Hepatocyte (in vitro differentiated cells): Measurements from ENCODE around the gene LRRC51. TPM values are rescaled to one million over a fixed set of nuclear protein-coding genes. Genes with fewer than 3 reads are reported as not detected.
A peak's percentile ranks its signal among the peaks of the same experiment; 100 is the strongest.

Experiments used
- DNase-seq: peaks from one replicate; pipeline ENCODE4 v3.0.0-alpha.2; 2016; ENCODE audit warnings: low spot score
- H2AFZ ChIP-seq: fragments of 200-600 bp; sonication (generic); 2 replicates; pipeline ENCODE4 v1.6.0; 2016; ENCODE audit warnings: antibody characterized with exemption, mild to moderate bottlenecking
- H3K27ac ChIP-seq: fragments of 200-600 bp; sonication (generic); 2 replicates; pipeline ENCODE4 v1.5.1; 2016; ENCODE audit warnings: mild to moderate bottlenecking
- H3K27me3 ChIP-seq: fragments of 200-600 bp; sonication (generic); 2 replicates; pipeline ENCODE4 v1.6.1; 2016
- H3K36me3 ChIP-seq: fragments of 200-600 bp; sonication (generic); replicated peaks from 2 replicates; pipeline ENCODE4 v1.5.1; 2016; ENCODE audit warnings: low read depth; ENCODE audit not compliant: insufficient read depth
- H3K4me1 ChIP-seq: fragments of 200-600 bp; sonication (generic); 2 replicates; pipeline ENCODE4 v1.5.1; 2016; ENCODE audit warnings: mild to moderate bottlenecking, moderate library complexity; ENCODE audit not compliant: insufficient read depth
- H3K4me2 ChIP-seq: fragments of 200-600 bp; sonication (generic); 2 replicates; pipeline ENCODE4 v1.6.0; 2016
- H3K4me3 ChIP-seq: fragments of 200-600 bp; sonication (generic); 2 replicates; pipeline ENCODE4 v1.5.1; 2016; ENCODE audit warnings: mild to moderate bottlenecking
- H3K79me2 ChIP-seq: fragments of 200-600 bp; sonication (generic); 2 replicates; pipeline ENCODE4 v1.6.0; 2017; ENCODE audit warnings: mild to moderate bottlenecking
- H3K9me2 ChIP-seq: fragments of 200-600 bp; sonication (generic); replicated peaks from 2 replicates; pipeline ENCODE4 v1.6.0; 2017; ENCODE audit warnings: mild to moderate bottlenecking; ENCODE audit not compliant: insufficient read depth
- H3K9me3 ChIP-seq: fragments of 200-600 bp; sonication (generic); 2 replicates; pipeline ENCODE4 v1.5.1; 2016; ENCODE audit warnings: low read depth, mild to moderate bottlenecking
- H4K20me1 ChIP-seq: fragments of 200-600 bp; sonication (generic); 2 replicates; pipeline ENCODE4 v1.6.0; 2016; ENCODE audit warnings: mild to moderate bottlenecking; ENCODE audit not compliant: insufficient read depth, poor library complexity, severe bottlenecking
- CTCF ChIP-seq: fragments of 200-600 bp; sonication (generic); IDR thresholded peaks from 2 replicates; pipeline ENCODE4 v1.5.1; 2016; ENCODE audit warnings: antibody characterized with exemption, mild to moderate bottlenecking; ENCODE audit not compliant: poor library complexity
- EZH2 ChIP-seq: fragments of 200-600 bp; sonication (generic); IDR thresholded peaks from 2 replicates; pipeline ENCODE4 v1.6.1; 2016; ENCODE audit warnings: antibody characterized with exemption, mild to moderate bottlenecking, borderline replicate concordance
- EZH2phosphoT487 ChIP-seq: fragments of 200-600 bp; sonication (generic); IDR thresholded peaks from one replicate; pipeline ENCODE4 v1.6.1; 2018; ENCODE audit warnings: antibody characterized with exemption, mild to moderate bottlenecking, low read depth, moderate library complexity; ENCODE audit not compliant: unreplicated experiment, severe bottlenecking
- WGBS: methylation state at CpG from one replicate; pipeline ENCODE4 v1.1.6; 2016; ENCODE audit warnings: low lambda C conversion rate; ENCODE audit errors: missing lambda C conversion rate; 5-methylcytosine and 5-hydroxymethylcytosine counted together
- polyA plus RNA-seq: library from polyadenylated mRNA; unstranded; fragments of >200 nt; fragmentation: Nextera tagmentation; extraction: Ambion mirVana; gene quantifications from 2 replicates; pipeline ENCODE4 v1.2.1, GENCODE V29; 2016
- total RNA-seq: library from RNA; depleted of rRNA; stranded (reverse); fragments of >200 nt; gene quantifications from 2 replicates; pipeline ENCODE4 v1.2.3, GENCODE V29; 2014

LRRC51 gene
- total and polyA plus RNA-seq, 2 experiments from 2014 or later = 2.1 to 3.7 TPM

- Histone ChIP-seq H3K4me1 (peaks cover 17% of the 10 kb centered on the region), H3K36me3 (no peaks in the 10 kb centered on the region), H3K27ac (peak overlapping the region; percentile 95), H3K79me2 (peaks cover 91% of the 10 kb centered on the region), H4K20me1 (no peaks in the 10 kb centered on the region), H3K9me3 (no peaks in the 10 kb centered on the region), H3K4me3 (no peak overlapping the region), H2AFZ (no peak overlapping the region), H3K9me2 (no peaks in the 10 kb centered on the region), H3K4me2 (peak overlapping the region; percentile 4), H3K27me3 (no peaks in the 10 kb centered on the region)
- no peak for DNase-seq
- TF ChIP-seq CTCF (no peak), EZH2phosphoT487 (no peak)
Measured at GRCh38 chr11:72069200-72069599, 11.4 kb upstream of the LRRC51 start.

- H3K9me2 ChIP-seq = no peaks in the 10 kb centered on the region
- no peaks in the 10 kb centered on the region for H4K20me1 ChIP-seq
- H3K27ac ChIP-seq = peak overlapping the region; percentile 95
- H3K36me3 ChIP-seq = no peaks in the 10 kb centered on the region
- peak; percentile 81 for DNase-seq
- H3K27me3 ChIP-seq = no peaks in the 10 kb centered on the region
- no peak overlapping the region for H2AFZ ChIP-seq
- H3K4me3 ChIP-seq = no peak overlapping the region
- H3K9me3 ChIP-seq = no peaks in the 10 kb centered on the region
- H3K79me2 ChIP-seq = peaks cover 91% of the 10 kb centered on the region
- 31% methylated on average over 2 of the region's 2 CpGs for WGBS
- peaks cover 17% of the 10 kb centered on the region for H3K4me1 ChIP-seq
- TF ChIP-seq CTCF (no peak), EZH2phosphoT487 (no peak), EZH2 (no peak)
- peak overlapping the region; percentile 59 for H3K4me2 ChIP-seq
Measured at GRCh38 chr11:72069787-72070251, 10.8 kb upstream of the LRRC51 start.

- Histone ChIP-seq H3K79me2 (peaks cover 93% of the 10 kb centered on the region), H3K27me3 (no peaks in the 10 kb centered on the region), H4K20me1 (no peaks in the 10 kb centered on the region), H3K36me3 (no peaks in the 10 kb centered on the region), H3K27ac (peak overlapping the region; percentile 95), H2AFZ (no peak overlapping the region), H3K9me3 (no peaks in the 10 kb centered on the region), H3K4me1 (peaks cover 17% of the 10 kb centered on the region), H3K4me3 (no peak overlapping the region), H3K9me2 (no peaks in the 10 kb centered on the region), H3K4me2 (peak overlapping the region; percentile 59)
- TF ChIP-seq EZH2 (no peak), CTCF (no peak), EZH2phosphoT487 (no peak)
- 97% methylated on average over 7 of the region's 7 CpGs for WGBS
- no peak for DNase-seq
Measured at GRCh38 chr11:72070491-72070890, 10.2 kb upstream of the LRRC51 start.

- TF ChIP-seq CTCF (no peak), EZH2 (no peak), EZH2phosphoT487 (no peak)
- peak; percentile 48 for DNase-seq
- H2AFZ ChIP-seq = no peak overlapping the region
- 79% methylated on average over 3 of the region's 3 CpGs for WGBS
- peaks cover 17% of the 10 kb centered on the region for H3K4me1 ChIP-seq
- H3K27ac ChIP-seq = peak overlapping the region; percentile 79
- no peaks in the 10 kb centered on the region for H3K27me3 ChIP-seq
- H3K4me2 ChIP-seq = peak overlapping the region; percentile 42
- H3K9me3 ChIP-seq = no peaks in the 10 kb centered on the region
- H3K36me3 ChIP-seq = no peaks in the 10 kb centered on the region
- H4K20me1 ChIP-seq = no peaks in the 10 kb centered on the region
- H3K79me2 ChIP-seq = peaks cover 95% of the 10 kb centered on the region
- H3K4me3 ChIP-seq = no peak overlapping the region
- no peaks in the 10 kb centered on the region for H3K9me2 ChIP-seq
Measured at GRCh38 chr11:72072348-72072747, 8.3 kb upstream of the LRRC51 start.
